ENCODE measurements around the gene TAAR5. TPM values are rescaled to one million over a fixed set of nuclear protein-coding genes. Genes with fewer than 3 reads are reported as not detected.

The TAAR5 gene
- total and polyA plus RNA-seq, 4 donors, result not detected

Small RNA genes within 50 kb of the gene (small RNA-seq; reads per million reads assigned to genes)
- not detected for gene TAAR7P (ENCODE audit: low replicate concordance)

Other genes starting within 250 kb of the TAAR5 start
- 10 to 100 TPM; 30.8 to 37.5 TPM for gene MOXD1, start 188.3 kb downstream of the TAAR5 start, total RNA-seq
- gene MOXD1, start 188.3 kb downstream of the TAAR5 start, polyA plus RNA-seq, result 1 to 10 TPM; 4.5 to 4.6 TPM
- gene STX7, start 76.6 kb downstream of the TAAR5 start, total RNA-seq, result 10 to 100 TPM; 61.2 to 84.8 TPM
- 10 to 100 TPM; 14.8 to 39.3 TPM for gene STX7, start 76.6 kb downstream of the TAAR5 start, polyA plus RNA-seq
- not detected for gene TAAR9, start 51.5 kb downstream of the TAAR5 start, total RNA-seq
- gene TAAR9, start 51.5 kb downstream of the TAAR5 start, polyA plus RNA-seq, result not detected
- gene TAAR8, start 37.1 kb downstream of the TAAR5 start, total RNA-seq, result not detected
- gene TAAR8, start 37.1 kb downstream of the TAAR5 start, polyA plus RNA-seq, result not detected
- gene TAAR6, start 19.4 kb downstream of the TAAR5 start, total RNA-seq, result not detected
- gene TAAR6, start 19.4 kb downstream of the TAAR5 start, polyA plus RNA-seq, result not detected
- not detected for gene TAAR2, start 34.5 kb upstream of the TAAR5 start, total RNA-seq
- gene TAAR2, start 34.5 kb upstream of the TAAR5 start, polyA plus RNA-seq, result not detected
- gene TAAR1, start 69.4 kb upstream of the TAAR5 start, total RNA-seq, result not detected
- under 1 TPM in 1 of 2 donors, not detected in 1; 0.06 TPM for gene TAAR1, start 69.4 kb upstream of the TAAR5 start, polyA plus RNA-seq
- gene VNN1, start 124.3 kb upstream of the TAAR5 start, total RNA-seq, result 1 to 10 TPM; 3.1 to 3.5 TPM
- 10 to 100 TPM in 1 of 2 donors, 1 to 10 TPM in 1; 2.2 to 64.9 TPM for gene VNN1, start 124.3 kb upstream of the TAAR5 start, polyA plus RNA-seq
- 10 to 100 TPM; 10.3 to 34.0 TPM for gene VNN2, start 168.2 kb upstream of the TAAR5 start, total RNA-seq
- 10 to 100 TPM in 1 of 2 donors, 1 to 10 TPM in 1; 2.8 to 59.8 TPM for gene VNN2, start 168.2 kb upstream of the TAAR5 start, polyA plus RNA-seq
- 10 to 100 TPM; 10.2 to 20.9 TPM for gene SLC18B1, start 208.9 kb upstream of the TAAR5 start, total RNA-seq
- gene SLC18B1, start 208.9 kb upstream of the TAAR5 start, polyA plus RNA-seq, result 10 to 100 TPM in 1 of 2 donors, 1 to 10 TPM in 1; 5.6 to 10.5 TPM
- 1,000 to 10,000 TPM; 1,097 to 1,219 TPM for gene RPS12, start 224.8 kb upstream of the TAAR5 start, total RNA-seq
- 1,000 to 10,000 TPM; 1,920 to 2,487 TPM for gene RPS12, start 224.8 kb upstream of the TAAR5 start, polyA plus RNA-seq

Data from lung (tissue), 5 donors.